Measurements from ENCODE around the gene MFF. TPM values are rescaled to one million over a fixed set of nuclear protein-coding genes. Genes with fewer than 3 reads are reported as not detected.

Gene MFF
- total and polyA plus RNA-seq, 10 of the 15 experiments (the other 5 are each of a cell fraction or from before 2014, with no cell fraction given), result 19.6 to 131 (median 106) TPM

- TF ChIP-seq IRF5 (IDR thresholded peaks at IDR 0.05; ENCODE audit: borderline replicate concordance) (no peak), ZNF274 (IDR thresholded peaks at IDR 0.05; ENCODE audit: insufficient read depth, insufficient read length) (no peak), POLR2AphosphoS2 (IDR thresholded peaks at IDR 0.05; ENCODE audit: low read depth, low read length) (no peak), E2F8 (IDR thresholded peaks at IDR 0.05; ENCODE audit: low read depth, partially characterized antibody) (no peak), IKZF1 (conservative IDR thresholded peaks at IDR 0.05) (no peak), BCLAF1 (IDR thresholded peaks at IDR 0.05) (no peak)
These were observed 53.3 kb downstream of the MFF start (continued) for GRCh38 chr2:227378371-227378782.
